SK-N-SH (cell line): ENCODE data around the gene TUFT1. TPM values are rescaled to one million over a fixed set of nuclear protein-coding genes. Genes with fewer than 3 reads are reported as not detected.

Experiments
- CTCF ChIA-PET: fragments of 300-600, 350-600 bp; formaldehyde crosslinking; extraction: SDS; loops from one replicate; lab custom pipeline; 2021; lab: Yijun Ruan, JAX
- POLR2A ChIA-PET: fragments of 350-600 bp; sonication (Branson Sonifier 250); formaldehyde crosslinking; extraction: SDS; loops from one replicate; lab custom pipeline; 2020; ENCODE audit warnings: antibody characterized with exemption, inconsistent platforms; lab: Yijun Ruan, JAX
- DNase-seq: peaks from one replicate; pipeline ENCODE4 v3.0.0; 2012
- H2AFZ ChIP-seq: fragments of 200-600 bp; sonication (generic); 2 replicates; pipeline ENCODE4 v1.8.1; 2016; ENCODE audit warnings: antibody characterized with exemption, mild to moderate bottlenecking, low read depth
- H3F3A ChIP-seq: fragments of 200-600 bp; sonication (generic); replicated peaks from 2 replicates; pipeline ENCODE3; 2016; ENCODE audit warnings: antibody characterized with exemption, mild to moderate bottlenecking; ENCODE audit not compliant: insufficient read depth
- H3K27ac ChIP-seq, 2 experiments: fragments of 200-500 bp in 1 of 2; fragments of 200-600 bp in 1 of 2; sonication (Bioruptor generic) in 1 of 2; sonication (generic), shearing (Covaris generic) in 1 of 2; 2 replicates each; pipeline versions ENCODE4 v1.5.1 to v1.6.1; 2014 to 2016; ENCODE audit warnings: low read depth in 2 of 2, inconsistent platforms in 1 of 2, low read length in 1 of 2, mild to moderate bottlenecking in 1 of 2, mixed read lengths in 1 of 2
- H3K27me3 ChIP-seq: fragments of 200-600 bp; sonication (generic), shearing (Covaris generic); 2 replicates; pipeline ENCODE4 v1.6.1; 2016; ENCODE audit warnings: mixed run types; ENCODE audit not compliant: insufficient read depth
- H3K36me3 ChIP-seq, 2 experiments: fragments of 200-500 bp in 1 of 2; fragments of 200-600 bp in 1 of 2; sonication (Bioruptor generic) in 1 of 2; sonication (generic) in 1 of 2; replicated peaks in 1 of 2; 2 replicates each; pipeline versions ENCODE3 to v1.5.1; 2014 to 2016; ENCODE audit warnings: low read length in 1 of 2, mild to moderate bottlenecking in 1 of 2; ENCODE audit not compliant: insufficient read depth in 2 of 2, control insufficient read depth in 1 of 2
- H3K4me1 ChIP-seq, 2 experiments: fragments of 200-500 bp in 1 of 2; fragments of 200-600 bp in 1 of 2; sonication (Bioruptor generic) in 1 of 2; sonication (generic), shearing (Covaris generic) in 1 of 2; 2 replicates each; pipeline versions ENCODE4 v1.5.1 to v1.6.1; 2014 to 2016; ENCODE audit warnings: low read depth in 1 of 2, low read length in 1 of 2, mixed run types in 1 of 2; ENCODE audit not compliant: insufficient read depth in 2 of 2, control insufficient read depth in 1 of 2
- H3K4me2 ChIP-seq: fragments of 200-600 bp; sonication (generic), shearing (Covaris generic); 2 replicates; pipeline ENCODE4 v1.6.1; 2017; ENCODE audit warnings: mixed run types
- H3K4me3 ChIP-seq, 2 experiments: fragments of 200-500 bp in 1 of 2; fragments of 200-600 bp in 1 of 2; sonication (Bioruptor generic) in 1 of 2; sonication (generic), shearing (Covaris generic) in 1 of 2; 2 replicates each; pipeline versions ENCODE4 v1.5.1 to v1.8.1; 2014 to 2016; ENCODE audit warnings: low read depth in 2 of 2, inconsistent platforms in 1 of 2, low read length in 1 of 2, mild to moderate bottlenecking in 1 of 2, mixed read lengths in 1 of 2, moderate library complexity in 1 of 2
- H3K79me2 ChIP-seq: fragments of 200-600 bp; sonication (generic); 2 replicates; pipeline ENCODE4 v1.8.1; 2017; ENCODE audit warnings: mild to moderate bottlenecking; ENCODE audit not compliant: insufficient read depth
- H3K9ac ChIP-seq: fragments of 200-600 bp; sonication (generic); 2 replicates; pipeline ENCODE4 v1.6.1; 2017; ENCODE audit warnings: mixed run types
- H3K9me2 ChIP-seq: fragments of 200-600 bp; sonication (generic); 2 replicates; pipeline ENCODE4 v1.6.1; 2017; ENCODE audit warnings: mixed run types
- H3K9me3 ChIP-seq: fragments of 200-600 bp; sonication (generic); 2 replicates; pipeline ENCODE4 v1.6.1; 2017; ENCODE audit warnings: mixed run types, mild to moderate bottlenecking, moderate library complexity
- H4K20me1 ChIP-seq: fragments of 200-600 bp; sonication (generic); 2 replicates; pipeline ENCODE4 v1.6.1; 2017; ENCODE audit warnings: mild to moderate bottlenecking, mixed run types; ENCODE audit not compliant: insufficient read depth
- EZH2phosphoT487 ChIP-seq: fragments of 200-600 bp; sonication (generic); IDR thresholded peaks from 2 replicates; pipeline ENCODE4 v1.6.1; 2017; ENCODE audit warnings: low read depth, mixed run types, mild to moderate bottlenecking, antibody characterized with exemption, moderate library complexity, borderline replicate concordance
- FOSL2 ChIP-seq: IDR thresholded peaks from 2 replicates; pipeline ENCODE4 v1.4.0; 2012; ENCODE audit warnings: low read depth, mild to moderate bottlenecking, moderate library complexity, borderline replicate concordance
- GABPA ChIP-seq: IDR thresholded peaks from 2 replicates; pipeline ENCODE4 v1.4.0; 2012; ENCODE audit warnings: low read depth, mild to moderate bottlenecking
- GATA2 ChIP-seq: sonication (generic); formaldehyde crosslinking; IDR thresholded peaks from 2 replicates; pipeline ENCODE4 v1.5.0; 2020; ENCODE audit warnings: mild to moderate bottlenecking, missing genetic modification reagents
- RCOR1 ChIP-seq: fragments of 150-350 bp; IDR thresholded peaks from 2 replicates; pipeline ENCODE4 v1.6.1; 2017; ENCODE audit warnings: antibody characterized with exemption, low read length
- RFX5 ChIP-seq: IDR thresholded peaks from 2 replicates; pipeline ENCODE4 v1.6.1; 2012; ENCODE audit warnings: mild to moderate bottlenecking, improper control_type of control experiment, low read length
- SIN3A ChIP-seq: IDR thresholded peaks from 2 replicates; pipeline ENCODE4 v1.6.1; 2012; ENCODE audit warnings: low read depth, mild to moderate bottlenecking, low read length, moderate library complexity, borderline replicate concordance
- TEAD4 ChIP-seq: IDR thresholded peaks from 2 replicates; pipeline ENCODE4 v1.4.0; 2012; ENCODE audit warnings: mild to moderate bottlenecking, borderline replicate concordance; ENCODE audit not compliant: insufficient read depth
- WGBS: methylation state at CpG from one replicate; pipeline ENCODE4 v1.1.6; 2017; ENCODE audit warnings: low lambda C conversion rate; 5-methylcytosine and 5-hydroxymethylcytosine counted together
- polyA plus RNA-seq, 3 experiments: library from polyadenylated mRNA; depleted of rRNA; stranded (reverse); fragments of >200 nt; gene quantifications; 2 replicates each; pipeline ENCODE4 v1.2.3, GENCODE V29; 2012
- TF ChIP-seq, protein P1 (sequence below): fragments of 150-350 bp; IDR thresholded peaks from 2 replicates; pipeline ENCODE4 v1.6.1; 2017; ENCODE audit warnings: antibody characterized with exemption, low read length, low read depth, borderline replicate concordance
- TF ChIP-seq, protein P2 (sequence below): IDR thresholded peaks from 2 replicates; pipeline ENCODE4 v1.4.0; 2012; ENCODE audit warnings: low read depth, borderline replicate concordance
- TF ChIP-seq, protein P3 (sequence below): IDR thresholded peaks from 2 replicates; pipeline ENCODE4 v1.4.0; 2012; ENCODE audit warnings: low read depth, borderline replicate concordance
- TF ChIP-seq, protein P4 (sequence below): IDR thresholded peaks from 2 replicates; pipeline ENCODE4 v1.6.1; 2012; ENCODE audit warnings: mild to moderate bottlenecking, low read depth, low read length, moderate library complexity
- TF ChIP-seq, protein P5 (sequence below): fragments of 150-350 bp; IDR thresholded peaks from 2 replicates; pipeline ENCODE4 v1.6.1; 2016; ENCODE audit warnings: mild to moderate bottlenecking, low read depth, low read length

TUFT1 gene
- polyA plus RNA-seq, 1 of the 3 experiments (the other 2 are of a cell fraction): 20.6 TPM

DNA sequence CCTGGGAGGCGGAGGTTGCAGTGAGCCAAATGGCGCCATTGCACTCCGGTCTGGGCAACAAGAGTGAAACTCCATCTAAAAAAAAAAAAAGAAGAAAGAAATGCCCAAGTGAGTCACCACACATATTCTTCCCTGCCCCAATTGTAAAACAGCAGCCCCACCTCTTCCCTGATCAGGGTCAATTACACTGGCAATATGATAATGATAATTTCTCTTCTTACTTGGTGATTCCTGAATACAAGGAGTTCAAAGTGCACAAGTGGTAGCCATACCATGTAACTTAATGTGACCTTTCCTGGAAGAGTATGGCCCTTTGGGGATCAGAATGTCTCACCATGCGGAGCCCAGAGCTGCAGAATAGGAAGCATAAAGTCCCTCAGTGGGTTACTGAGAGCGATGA lies 40.7 kb upstream of the TUFT1 start (continued):
- TF ChIP-seq, protein P1, sequence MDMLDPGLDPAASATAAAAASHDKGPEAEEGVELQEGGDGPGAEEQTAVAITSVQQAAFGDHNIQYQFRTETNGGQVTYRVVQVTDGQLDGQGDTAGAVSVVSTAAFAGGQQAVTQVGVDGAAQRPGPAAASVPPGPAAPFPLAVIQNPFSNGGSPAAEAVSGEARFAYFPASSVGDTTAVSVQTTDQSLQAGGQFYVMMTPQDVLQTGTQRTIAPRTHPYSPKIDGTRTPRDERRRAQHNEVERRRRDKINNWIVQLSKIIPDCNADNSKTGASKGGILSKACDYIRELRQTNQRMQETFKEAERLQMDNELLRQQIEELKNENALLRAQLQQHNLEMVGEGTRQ: no peak
- TF ChIP-seq, protein P2, sequence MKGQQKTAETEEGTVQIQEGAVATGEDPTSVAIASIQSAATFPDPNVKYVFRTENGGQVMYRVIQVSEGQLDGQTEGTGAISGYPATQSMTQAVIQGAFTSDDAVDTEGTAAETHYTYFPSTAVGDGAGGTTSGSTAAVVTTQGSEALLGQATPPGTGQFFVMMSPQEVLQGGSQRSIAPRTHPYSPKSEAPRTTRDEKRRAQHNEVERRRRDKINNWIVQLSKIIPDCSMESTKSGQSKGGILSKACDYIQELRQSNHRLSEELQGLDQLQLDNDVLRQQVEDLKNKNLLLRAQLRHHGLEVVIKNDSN: no peak
- TF ChIP-seq SIN3A (no peak), RFX5 (no peak), EZH2phosphoT487 (no peak), GATA2 (CRISPR knock-in tag) (no peak)
- TF ChIP-seq, all 33 proteins: peak for 0

DNA sequence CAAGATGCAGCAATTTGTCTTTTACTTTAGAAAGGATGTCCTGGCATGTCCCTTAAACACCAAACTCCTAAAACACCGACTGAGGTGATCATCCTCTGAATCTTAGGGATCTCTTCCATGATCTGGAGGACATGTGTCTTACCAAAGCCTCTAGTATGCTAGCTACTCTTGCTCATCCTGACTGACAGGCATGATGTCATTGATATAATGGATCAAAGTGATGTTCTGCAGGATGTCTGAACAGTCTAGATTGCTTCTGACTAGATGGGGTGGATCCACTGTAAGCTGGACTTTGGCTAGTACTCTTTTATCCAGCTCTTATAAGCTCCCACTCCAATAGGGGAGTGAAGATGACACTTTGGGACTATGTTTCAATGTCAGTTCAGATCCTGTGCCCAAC lies 40.2 kb upstream of the TUFT1 start:
- 31% methylated on average over 1 of the region's 1 CpG for WGBS
- Histone ChIP-seq H3K27ac (no peak overlapping the region), H3K9me3 (no peaks in the 10 kb centered on the region), H3K27me3 (no peaks in the 10 kb centered on the region), H3K36me3 (no peaks in the 10 kb centered on the region), H3K9me2 (no peaks in the 10 kb centered on the region), H3K9ac (no peak overlapping the region), H3K79me2 (no peaks in the 10 kb centered on the region), H2AFZ (no peak overlapping the region), H4K20me1 (no peaks in the 10 kb centered on the region), H3F3A (no peaks in the 10 kb centered on the region), H3K4me2 (no peak overlapping the region), H3K4me1 (peaks cover 0 to 5% of the 10 kb centered on the region in 2 experiments; a peak in 1 of 4 replicates)
- ChIA-PET CTCF (no interaction called here), POLR2A (no interaction called here)
- no peak for DNase-seq
- TF ChIP-seq, protein P3, sequence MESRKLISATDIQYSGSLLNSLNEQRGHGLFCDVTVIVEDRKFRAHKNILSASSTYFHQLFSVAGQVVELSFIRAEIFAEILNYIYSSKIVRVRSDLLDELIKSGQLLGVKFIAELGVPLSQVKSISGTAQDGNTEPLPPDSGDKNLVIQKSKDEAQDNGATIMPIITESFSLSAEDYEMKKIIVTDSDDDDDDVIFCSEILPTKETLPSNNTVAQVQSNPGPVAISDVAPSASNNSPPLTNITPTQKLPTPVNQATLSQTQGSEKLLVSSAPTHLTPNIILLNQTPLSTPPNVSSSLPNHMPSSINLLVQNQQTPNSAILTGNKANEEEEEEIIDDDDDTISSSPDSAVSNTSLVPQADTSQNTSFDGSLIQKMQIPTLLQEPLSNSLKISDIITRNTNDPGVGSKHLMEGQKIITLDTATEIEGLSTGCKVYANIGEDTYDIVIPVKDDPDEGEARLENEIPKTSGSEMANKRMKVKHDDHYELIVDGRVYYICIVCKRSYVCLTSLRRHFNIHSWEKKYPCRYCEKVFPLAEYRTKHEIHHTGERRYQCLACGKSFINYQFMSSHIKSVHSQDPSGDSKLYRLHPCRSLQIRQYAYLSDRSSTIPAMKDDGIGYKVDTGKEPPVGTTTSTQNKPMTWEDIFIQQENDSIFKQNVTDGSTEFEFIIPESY: no peak
- TF ChIP-seq FOSL2 (no peak), SIN3A (no peak), GABPA (no peak), TEAD4 (no peak), RCOR1 (no peak)
- TF ChIP-seq, protein P4, sequence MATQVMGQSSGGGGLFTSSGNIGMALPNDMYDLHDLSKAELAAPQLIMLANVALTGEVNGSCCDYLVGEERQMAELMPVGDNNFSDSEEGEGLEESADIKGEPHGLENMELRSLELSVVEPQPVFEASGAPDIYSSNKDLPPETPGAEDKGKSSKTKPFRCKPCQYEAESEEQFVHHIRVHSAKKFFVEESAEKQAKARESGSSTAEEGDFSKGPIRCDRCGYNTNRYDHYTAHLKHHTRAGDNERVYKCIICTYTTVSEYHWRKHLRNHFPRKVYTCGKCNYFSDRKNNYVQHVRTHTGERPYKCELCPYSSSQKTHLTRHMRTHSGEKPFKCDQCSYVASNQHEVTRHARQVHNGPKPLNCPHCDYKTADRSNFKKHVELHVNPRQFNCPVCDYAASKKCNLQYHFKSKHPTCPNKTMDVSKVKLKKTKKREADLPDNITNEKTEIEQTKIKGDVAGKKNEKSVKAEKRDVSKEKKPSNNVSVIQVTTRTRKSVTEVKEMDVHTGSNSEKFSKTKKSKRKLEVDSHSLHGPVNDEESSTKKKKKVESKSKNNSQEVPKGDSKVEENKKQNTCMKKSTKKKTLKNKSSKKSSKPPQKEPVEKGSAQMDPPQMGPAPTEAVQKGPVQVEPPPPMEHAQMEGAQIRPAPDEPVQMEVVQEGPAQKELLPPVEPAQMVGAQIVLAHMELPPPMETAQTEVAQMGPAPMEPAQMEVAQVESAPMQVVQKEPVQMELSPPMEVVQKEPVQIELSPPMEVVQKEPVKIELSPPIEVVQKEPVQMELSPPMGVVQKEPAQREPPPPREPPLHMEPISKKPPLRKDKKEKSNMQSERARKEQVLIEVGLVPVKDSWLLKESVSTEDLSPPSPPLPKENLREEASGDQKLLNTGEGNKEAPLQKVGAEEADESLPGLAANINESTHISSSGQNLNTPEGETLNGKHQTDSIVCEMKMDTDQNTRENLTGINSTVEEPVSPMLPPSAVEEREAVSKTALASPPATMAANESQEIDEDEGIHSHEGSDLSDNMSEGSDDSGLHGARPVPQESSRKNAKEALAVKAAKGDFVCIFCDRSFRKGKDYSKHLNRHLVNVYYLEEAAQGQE: no peak
- TF ChIP-seq, protein P5, sequence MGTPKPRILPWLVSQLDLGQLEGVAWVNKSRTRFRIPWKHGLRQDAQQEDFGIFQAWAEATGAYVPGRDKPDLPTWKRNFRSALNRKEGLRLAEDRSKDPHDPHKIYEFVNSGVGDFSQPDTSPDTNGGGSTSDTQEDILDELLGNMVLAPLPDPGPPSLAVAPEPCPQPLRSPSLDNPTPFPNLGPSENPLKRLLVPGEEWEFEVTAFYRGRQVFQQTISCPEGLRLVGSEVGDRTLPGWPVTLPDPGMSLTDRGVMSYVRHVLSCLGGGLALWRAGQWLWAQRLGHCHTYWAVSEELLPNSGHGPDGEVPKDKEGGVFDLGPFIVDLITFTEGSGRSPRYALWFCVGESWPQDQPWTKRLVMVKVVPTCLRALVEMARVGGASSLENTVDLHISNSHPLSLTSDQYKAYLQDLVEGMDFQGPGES: no peak
- TF ChIP-seq, all 33 proteins: peak for 0
- H3K4me3 ChIP-seq: no peak overlapping the region
